NCI-H748 (cell line): Measurements from ENCODE around the gene HBQ1.
"Not testable (repeated sequence)": the region's sequence is repeated elsewhere in the genome, so short reads cannot be mapped to it uniquely, and the experiment has no call there.

Experiments
- DNase-seq: peaks from one replicate; lab custom pipeline; 2025; ENCODE audit not compliant: unreplicated experiment; lab: John Stamatoyannopoulos, UW

The HBQ1 gene

GRCh38 chr16:160242-160641 is 20.0 kb upstream of the HBQ1 start:
- not testable (repeated sequence) for DNase-seq

DNA sequence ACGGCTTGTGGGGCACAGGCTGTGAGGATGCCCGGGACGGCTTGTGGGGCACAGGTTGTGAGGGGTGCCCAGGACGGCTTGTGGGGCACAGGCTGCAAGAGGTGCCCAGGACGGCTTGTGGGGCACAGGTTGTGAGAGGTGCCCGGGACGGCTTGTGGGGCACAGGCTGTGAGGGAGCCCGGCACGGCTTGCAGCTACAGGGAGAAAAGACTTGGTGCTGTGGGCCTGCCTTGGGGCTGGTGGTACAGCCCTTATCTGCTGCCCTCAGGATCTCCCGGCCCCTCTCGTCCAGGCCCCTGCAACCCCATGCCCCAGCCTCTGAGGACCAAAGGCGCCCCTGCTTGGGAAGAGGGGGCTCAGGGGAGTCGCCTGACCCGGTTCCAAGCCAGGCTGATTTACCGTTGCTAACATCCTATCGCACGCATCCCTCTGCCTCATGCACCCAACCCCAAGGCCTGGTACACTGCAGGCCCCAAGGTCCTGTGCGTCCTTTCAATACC is 19.5 kb upstream of the HBQ1 start:
- DNase-seq: no peak

- DNase-seq: no peak
Measured at GRCh38 chr16:162271-162991, 17.8 kb upstream of the HBQ1 start.

DNA sequence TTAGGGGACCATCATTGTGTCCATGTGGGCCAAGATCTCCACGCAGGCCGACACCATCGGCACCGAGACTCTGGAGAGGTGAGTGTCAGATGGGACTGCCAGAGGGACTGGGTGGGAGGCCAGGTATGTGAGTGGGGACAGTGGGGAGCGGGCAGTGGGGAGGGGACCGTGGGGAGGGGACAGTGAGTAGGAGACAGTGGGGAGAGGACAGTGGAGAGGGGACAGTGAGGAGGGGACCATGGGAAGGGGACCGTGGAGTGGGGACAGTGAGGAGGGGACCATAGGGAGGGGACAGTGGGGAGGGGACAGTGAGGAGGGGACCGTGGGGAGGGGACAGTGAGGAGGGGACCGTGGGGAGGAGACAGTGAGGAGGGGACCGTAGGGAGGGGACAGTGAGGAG is 17.1 kb upstream of the HBQ1 start:
- not testable (repeated sequence) for DNase-seq

DNA sequence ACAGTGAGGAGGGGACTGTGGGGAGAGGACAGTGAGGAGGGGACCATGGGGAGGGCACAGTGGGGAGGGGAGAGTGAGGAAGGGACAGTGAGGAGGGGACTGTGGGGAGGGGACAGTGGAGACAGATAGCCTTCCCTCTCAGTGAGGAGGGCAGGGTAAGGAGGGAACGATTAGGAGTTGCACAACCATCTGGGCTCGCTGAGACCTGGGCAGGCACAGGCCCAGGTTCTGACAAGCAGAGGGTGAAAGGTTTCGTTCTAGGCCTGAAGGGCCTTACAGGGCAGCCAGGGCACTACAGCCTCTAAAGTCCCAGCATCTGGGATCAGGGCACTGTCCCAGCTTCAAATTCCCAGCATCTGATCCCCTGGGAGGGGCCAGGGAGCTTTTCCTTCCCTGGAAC is 16.6 kb upstream of the HBQ1 start:
- DNase-seq: not testable (repeated sequence)

GRCh38 chr16:164134-164823 is 16.0 kb upstream of the HBQ1 start:
- not testable (repeated sequence) for DNase-seq

DNA sequence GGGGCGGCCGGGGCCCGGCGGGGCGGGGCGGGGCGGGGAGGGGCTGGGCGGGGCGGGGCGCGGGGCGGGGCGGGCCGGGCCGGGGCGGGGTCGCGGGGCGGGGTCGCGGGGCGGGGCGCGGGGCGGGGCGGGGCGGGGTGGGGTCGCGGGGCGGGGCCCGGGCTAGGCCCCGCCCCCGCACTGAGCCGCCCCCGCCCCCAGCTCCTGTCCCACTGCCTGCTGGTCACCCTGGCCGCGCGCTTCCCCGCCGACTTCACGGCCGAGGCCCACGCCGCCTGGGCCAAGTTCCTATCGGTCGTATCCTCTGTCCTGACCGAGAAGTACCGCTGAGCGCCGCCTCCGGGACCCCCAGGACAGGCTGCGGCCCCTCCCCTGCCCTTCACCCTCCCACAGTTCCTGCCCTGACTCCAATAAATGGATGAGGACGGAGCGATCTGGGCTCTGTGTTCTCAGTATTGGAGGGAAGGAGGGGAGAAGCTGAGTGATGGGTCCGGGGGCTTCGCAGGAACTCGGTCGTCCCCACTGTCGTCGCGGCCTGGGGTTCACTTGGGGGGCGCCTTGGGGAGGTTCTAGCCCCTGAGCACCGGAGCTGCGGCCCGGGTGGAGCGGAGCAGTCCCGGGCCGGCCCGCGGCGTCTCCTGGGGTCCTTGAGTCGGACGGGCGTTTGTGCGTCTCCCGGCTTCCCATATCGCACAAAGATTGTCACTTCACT is 15.3 kb upstream of the HBQ1 start:
- DNase-seq: no peak

- peak; percentile 21 for DNase-seq
Measured at GRCh38 chr16:165539-166374, 14.5 kb upstream of the HBQ1 start, which contains the start of gene HBM. Gene HBM (plus strand): TSS chr16:165978. CDS start chr16:165998, 20 bp downstream.

DNA sequence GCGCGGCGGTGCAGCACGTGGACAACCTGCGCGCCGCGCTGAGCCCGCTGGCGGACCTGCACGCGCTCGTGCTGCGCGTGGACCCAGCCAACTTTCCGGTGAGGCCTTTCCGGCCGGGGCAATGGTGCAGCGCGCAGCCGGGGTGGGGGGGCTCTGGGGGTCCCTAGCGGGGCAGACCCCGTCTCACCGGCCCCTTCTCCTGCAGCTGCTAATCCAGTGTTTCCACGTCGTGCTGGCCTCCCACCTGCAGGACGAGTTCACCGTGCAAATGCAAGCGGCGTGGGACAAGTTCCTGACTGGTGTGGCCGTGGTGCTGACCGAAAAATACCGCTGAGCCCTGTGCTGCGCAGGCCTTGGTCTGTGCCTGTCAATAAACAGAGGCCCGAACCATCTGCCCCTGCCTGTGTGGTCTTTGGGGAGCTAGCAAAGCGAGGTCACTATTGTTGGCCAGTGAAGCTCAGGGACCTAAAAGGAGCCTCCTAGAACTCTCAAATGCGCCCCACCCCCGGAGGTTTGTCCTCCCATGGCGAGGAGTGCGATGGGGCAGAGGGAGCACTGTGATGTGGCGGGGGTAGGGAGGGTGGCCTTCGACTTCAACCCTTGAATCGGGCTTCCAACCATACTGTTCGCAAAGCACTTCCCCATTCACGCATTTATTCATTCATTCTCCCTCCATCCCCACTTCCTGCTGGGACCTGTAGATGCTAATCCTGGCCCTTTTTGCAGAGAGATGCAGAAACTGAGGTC is 13.7 kb upstream of the HBQ1 start:
- DNase-seq: no peak

DNA sequence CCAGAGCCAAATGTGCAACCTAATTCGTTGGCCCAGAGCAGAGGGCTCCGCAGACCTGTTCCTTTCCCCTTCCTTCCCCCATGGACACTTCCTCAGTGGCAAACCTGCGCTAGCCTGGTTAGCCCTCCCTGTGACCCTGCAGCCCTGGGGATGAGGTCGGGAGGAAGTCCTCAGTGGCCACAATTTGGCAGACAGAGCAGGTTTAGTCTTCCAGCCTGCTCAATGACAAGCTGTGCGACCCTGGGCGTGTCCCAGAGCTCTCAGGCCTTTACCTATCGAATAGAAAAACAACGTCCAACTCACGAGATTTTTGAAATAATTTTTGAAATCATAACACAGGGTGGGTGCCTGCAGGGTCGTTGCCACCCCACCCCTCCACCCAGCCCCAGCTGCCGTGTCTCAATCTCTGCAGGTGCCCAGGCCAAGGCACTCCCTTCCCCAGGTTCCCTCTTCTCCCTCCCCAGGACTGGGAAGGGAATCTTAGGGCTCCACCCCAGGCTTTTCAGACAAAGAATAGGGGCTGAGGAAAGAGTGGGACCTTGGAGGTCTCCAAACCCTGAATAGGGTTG is 13.1 kb upstream of the HBQ1 start:
- no peak for DNase-seq

DNA sequence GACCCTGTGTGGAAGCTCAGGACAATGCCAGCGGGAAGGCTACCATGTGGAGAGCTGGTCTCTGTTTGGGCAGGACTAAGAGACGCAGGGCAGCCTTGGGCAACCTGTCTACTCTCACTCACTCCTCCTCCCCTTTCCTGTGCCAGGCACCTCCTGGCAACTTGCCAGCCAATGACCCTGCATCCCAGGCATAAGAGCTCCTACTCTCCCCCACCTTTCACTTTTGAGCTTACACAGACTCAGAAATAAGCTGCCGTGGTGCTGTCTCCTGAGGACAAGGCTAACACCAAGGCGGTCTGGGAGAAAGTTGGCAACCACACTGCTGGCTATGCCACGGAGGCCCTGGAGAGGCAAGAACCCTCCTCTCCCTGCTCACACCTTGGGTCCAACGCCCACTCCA is 11.8 kb upstream of the HBQ1 start:
- peak; percentile 11 for DNase-seq

DNA sequence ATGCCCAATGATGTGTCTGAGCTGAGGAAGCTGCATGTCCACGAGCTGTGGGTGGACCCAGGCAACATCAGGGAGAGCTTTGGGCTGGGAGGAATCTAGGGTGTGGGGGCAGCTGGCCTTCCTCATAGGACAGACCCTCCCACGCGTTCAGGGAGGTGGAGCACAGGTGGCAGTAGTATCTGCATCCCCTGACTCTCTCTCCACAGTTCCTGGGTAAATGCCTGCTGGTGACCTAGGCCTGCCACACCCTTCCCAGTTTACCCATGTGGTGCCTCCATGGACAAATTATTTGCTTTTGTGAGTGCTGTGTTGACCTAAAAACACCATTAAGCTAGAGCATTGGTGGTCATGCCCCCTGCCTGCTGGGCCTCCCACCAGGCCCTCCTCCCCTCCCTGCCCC is 11.2 kb upstream of the HBQ1 start:
- peak; percentile 46 for DNase-seq

DNA sequence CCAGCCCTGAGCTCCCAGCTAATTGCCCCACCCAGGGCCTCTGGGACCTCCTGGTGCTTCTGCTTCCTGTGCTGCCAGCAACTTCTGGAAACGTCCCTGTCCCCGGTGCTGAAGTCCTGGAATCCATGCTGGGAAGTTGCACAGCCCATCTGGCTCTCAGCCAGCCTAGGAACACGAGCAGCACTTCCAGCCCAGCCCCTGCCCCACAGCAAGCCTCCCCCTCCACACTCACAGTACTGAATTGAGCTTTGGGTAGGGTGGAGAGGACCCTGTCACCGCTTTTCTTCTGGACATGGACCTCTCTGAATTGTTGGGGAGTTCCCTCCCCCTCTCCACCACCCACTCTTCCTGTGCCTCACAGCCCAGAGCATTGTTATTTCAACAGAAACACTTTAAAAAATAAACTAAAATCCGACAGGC is 10.2 kb upstream of the HBQ1 start:
- not testable (repeated sequence) for DNase-seq

- no peak for DNase-seq
Measured at GRCh38 chr16:170788-171187, 9.5 kb upstream of the HBQ1 start.

DNA sequence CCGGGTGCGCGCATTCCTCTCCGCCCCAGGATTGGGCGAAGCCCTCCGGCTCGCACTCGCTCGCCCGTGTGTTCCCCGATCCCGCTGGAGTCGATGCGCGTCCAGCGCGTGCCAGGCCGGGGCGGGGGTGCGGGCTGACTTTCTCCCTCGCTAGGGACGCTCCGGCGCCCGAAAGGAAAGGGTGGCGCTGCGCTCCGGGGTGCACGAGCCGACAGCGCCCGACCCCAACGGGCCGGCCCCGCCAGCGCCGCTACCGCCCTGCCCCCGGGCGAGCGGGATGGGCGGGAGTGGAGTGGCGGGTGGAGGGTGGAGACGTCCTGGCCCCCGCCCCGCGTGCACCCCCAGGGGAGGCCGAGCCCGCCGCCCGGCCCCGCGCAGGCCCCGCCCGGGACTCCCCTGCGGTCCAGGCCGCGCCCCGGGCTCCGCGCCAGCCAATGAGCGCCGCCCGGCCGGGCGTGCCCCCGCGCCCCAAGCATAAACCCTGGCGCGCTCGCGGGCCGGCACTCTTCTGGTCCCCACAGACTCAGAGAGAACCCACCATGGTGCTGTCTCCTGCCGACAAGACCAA is 7.8 kb upstream of the HBQ1 start, which contains the start of gene HBA2:
HBA2 (plus strand) TSS at position 503 of the 568 bp plus-strand sequence; CDS start at position 540, 37 bp downstream.
- DNase-seq: not testable (repeated sequence)

DNA sequence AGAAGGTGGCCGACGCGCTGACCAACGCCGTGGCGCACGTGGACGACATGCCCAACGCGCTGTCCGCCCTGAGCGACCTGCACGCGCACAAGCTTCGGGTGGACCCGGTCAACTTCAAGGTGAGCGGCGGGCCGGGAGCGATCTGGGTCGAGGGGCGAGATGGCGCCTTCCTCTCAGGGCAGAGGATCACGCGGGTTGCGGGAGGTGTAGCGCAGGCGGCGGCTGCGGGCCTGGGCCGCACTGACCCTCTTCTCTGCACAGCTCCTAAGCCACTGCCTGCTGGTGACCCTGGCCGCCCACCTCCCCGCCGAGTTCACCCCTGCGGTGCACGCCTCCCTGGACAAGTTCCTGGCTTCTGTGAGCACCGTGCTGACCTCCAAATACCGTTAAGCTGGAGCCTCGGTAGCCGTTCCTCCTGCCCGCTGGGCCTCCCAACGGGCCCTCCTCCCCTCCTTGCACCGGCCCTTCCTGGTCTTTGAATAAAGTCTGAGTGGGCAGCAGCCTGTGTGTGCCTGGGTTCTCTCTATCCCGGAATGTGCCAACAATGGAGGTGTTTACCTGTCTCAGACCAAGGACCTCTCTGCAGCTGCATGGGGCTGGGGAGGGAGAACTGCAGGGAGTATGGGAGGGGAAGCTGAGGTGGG is 6.9 kb upstream of the HBQ1 start:
- not testable (repeated sequence) for DNase-seq

- not testable (repeated sequence) for DNase-seq
Measured at GRCh38 chr16:173928-174769, 6.1 kb upstream of the HBQ1 start.
